ENCODE measurements around the gene TIA1. TPM values are rescaled to one million over a fixed set of nuclear protein-coding genes. Genes with fewer than 3 reads are reported as not detected.

The TIA1 gene
- total RNA-seq = 107 and 201 TPM in 2 replicates

GRCh38 chr2:70248181-70248847 is at the start of gene TIA1:
TIA1 (minus strand) TSS chr2:70248628; CDS start chr2:70248430, 198 bp downstream.

GRCh38 chr2:70190418-70191243 is 57.8 kb downstream of the TIA1 start, which contains the start of gene C2orf42:
C2orf42 (minus strand) TSS chr2:70191019; CDS start chr2:70181985, 9,034 bp downstream.

Other genes starting within 250 kb of the TIA1 start
- 23.0 and 23.1 TPM in 2 replicates for gene PCBP1, start 161.2 kb downstream of the TIA1 start, total RNA-seq
- gene C2orf42, start 57.6 kb downstream of the TIA1 start, total RNA-seq = 15.8 and 25.9 TPM in 2 replicates
- gene PCYOX1, start 9.5 kb upstream of the TIA1 start, total RNA-seq = 92.9 and 111 TPM in 2 replicates
- 150 and 181 TPM in 2 replicates for gene SNRPG, start 45.1 kb upstream of the TIA1 start, total RNA-seq
- gene FAM136A, start 53.4 kb upstream of the TIA1 start, total RNA-seq = 14.9 and 21.3 TPM in 2 replicates